Measurements from ENCODE around the gene LRRC4C. TPM values are rescaled to one million over a fixed set of nuclear protein-coding genes. Genes with fewer than 3 reads are reported as not detected.

LRRC4C gene
- total RNA-seq, 1 donor from 2014 or later = 2.1 TPM

DNA sequence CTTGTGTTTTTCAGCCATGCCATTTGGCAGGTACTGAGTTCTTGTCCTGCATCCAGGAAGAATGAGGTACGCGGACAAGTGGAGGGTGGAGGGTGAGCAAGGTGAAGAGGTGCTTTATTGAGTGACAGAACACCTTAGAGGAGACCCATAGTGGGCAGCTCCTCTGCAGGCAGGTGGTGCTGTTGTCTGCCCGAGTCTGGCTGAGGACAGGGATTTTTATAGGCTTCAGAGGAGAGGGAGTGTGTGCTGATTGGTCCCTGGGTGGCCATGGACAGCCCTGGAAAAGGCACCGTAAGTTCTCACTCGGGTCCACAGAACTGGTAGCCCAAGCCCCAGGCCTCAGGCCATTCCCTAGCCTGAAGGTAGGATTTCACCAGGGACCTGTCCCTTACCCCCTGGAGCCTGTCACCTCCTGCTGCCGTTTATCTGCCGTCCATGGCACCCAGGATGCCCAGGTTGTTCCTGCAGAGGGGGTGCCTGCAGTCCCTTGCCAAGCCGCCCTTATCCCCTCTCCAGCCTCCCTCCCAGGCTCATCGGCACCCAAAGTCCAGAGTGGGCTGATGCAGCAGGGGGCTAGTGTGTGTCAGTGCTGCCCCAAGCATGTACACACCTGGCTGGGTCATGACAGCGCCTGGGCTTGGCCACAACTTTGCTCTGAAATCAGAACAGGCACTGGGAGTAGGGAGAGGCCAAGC, 213.6 kb downstream of the LRRC4C start:
- Histone ChIP-seq H3K9ac (ENCODE audit: low read depth in 1 of 3, low read length in 3 of 3) (no peak overlapping the region), H3K4me3 (ENCODE audit: low read length in 3 of 3) (no peak overlapping the region)

DNA sequence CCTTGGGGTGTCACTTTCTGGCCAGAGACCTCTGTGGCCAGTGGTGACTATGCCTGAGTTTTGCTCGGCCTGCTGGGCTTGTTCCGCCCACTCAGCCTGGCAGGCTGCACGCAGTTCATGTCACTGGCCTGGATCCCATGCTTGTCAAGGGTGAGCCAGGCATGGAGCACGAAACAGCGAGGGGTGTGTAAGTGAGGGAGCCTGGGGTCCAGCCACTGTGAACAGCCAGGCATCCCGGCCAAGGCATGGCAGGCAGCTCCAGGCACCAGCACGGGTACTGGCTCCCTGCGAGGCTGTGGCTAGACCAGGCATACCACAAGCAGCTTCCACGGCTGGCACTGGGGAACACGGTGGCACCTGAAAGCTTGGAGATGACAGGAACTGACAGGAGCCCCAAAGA, 214.3 kb downstream of the LRRC4C start:
- no peaks in the 10 kb centered on the region for H3K9me3 ChIP-seq (ENCODE audit: control insufficient read depth in 3 of 3, low read length in 3 of 3)
- H3K9ac ChIP-seq (ENCODE audit: low read depth in 1 of 3, low read length in 3 of 3) = no peak overlapping the region
- H3K27me3 ChIP-seq (ENCODE audit: control insufficient read depth in 3 of 3, insufficient read depth in 3 of 3, low read length in 3 of 3) = no peaks in the 10 kb centered on the region
- no peaks in the 10 kb centered on the region for H3K4me1 ChIP-seq (ENCODE audit: control insufficient read depth in 3 of 3, insufficient read depth in 3 of 3, low read length in 3 of 3)
- no peaks in the 10 kb centered on the region for H3K36me3 ChIP-seq (ENCODE audit: control insufficient read depth in 3 of 3, insufficient read depth in 3 of 3, low read length in 3 of 3)
- H3K27ac ChIP-seq (ENCODE audit: low read depth, low read length) = no peak overlapping the region
- H3K4me3 ChIP-seq (ENCODE audit: low read length in 3 of 3) = no peak overlapping the region

More for the DNA sequence above, 213.6 kb downstream of the LRRC4C start:
- H3K9me3 ChIP-seq (ENCODE audit: control insufficient read depth in 3 of 3, low read length in 3 of 3) = no peaks in the 10 kb centered on the region
- no peaks in the 10 kb centered on the region for H3K4me1 ChIP-seq (ENCODE audit: control insufficient read depth in 3 of 3, insufficient read depth in 3 of 3, low read length in 3 of 3)
- no peaks in the 10 kb centered on the region for H3K36me3 ChIP-seq (ENCODE audit: control insufficient read depth in 3 of 3, insufficient read depth in 3 of 3, low read length in 3 of 3)
- no peaks in the 10 kb centered on the region for H3K27me3 ChIP-seq (ENCODE audit: control insufficient read depth in 3 of 3, insufficient read depth in 3 of 3, low read length in 3 of 3)
- H3K27ac ChIP-seq (ENCODE audit: low read depth, low read length) = no peak overlapping the region

DNA sequence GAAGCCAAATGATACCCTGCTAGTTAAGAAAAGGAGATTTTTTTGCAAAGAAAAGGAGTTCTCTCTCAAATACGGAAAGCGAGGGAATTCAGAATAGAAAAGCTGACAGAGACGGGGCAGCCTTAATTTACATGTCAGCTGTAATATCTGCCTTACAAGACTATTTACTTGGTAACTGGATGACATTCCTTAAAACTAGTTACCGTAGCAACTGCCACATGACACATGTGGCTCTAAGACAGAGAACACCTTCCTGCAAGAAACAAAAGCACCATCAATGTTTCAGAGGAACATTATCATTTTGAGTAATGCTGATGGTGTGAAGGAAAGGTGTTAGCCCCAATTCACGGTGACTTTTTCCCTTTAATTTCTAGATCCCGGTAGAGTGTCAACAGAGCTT, 222.1 kb downstream of the LRRC4C start:
- Histone ChIP-seq H3K36me3 (ENCODE audit: control insufficient read depth in 3 of 3, insufficient read depth in 3 of 3, low read length in 3 of 3) (no peaks in the 10 kb centered on the region), H3K9me3 (ENCODE audit: control insufficient read depth in 3 of 3, low read length in 3 of 3) (no peaks in the 10 kb centered on the region), H3K9ac (ENCODE audit: low read depth in 1 of 3, low read length in 3 of 3) (no peak overlapping the region), H3K27me3 (ENCODE audit: control insufficient read depth in 3 of 3, insufficient read depth in 3 of 3, low read length in 3 of 3) (no peaks in the 10 kb centered on the region), H3K27ac (ENCODE audit: low read depth, low read length) (no peak overlapping the region), H3K4me3 (ENCODE audit: low read length in 3 of 3) (no peak overlapping the region), H3K4me1 (ENCODE audit: control insufficient read depth in 3 of 3, insufficient read depth in 3 of 3, low read length in 3 of 3) (no peaks in the 10 kb centered on the region)

DNA sequence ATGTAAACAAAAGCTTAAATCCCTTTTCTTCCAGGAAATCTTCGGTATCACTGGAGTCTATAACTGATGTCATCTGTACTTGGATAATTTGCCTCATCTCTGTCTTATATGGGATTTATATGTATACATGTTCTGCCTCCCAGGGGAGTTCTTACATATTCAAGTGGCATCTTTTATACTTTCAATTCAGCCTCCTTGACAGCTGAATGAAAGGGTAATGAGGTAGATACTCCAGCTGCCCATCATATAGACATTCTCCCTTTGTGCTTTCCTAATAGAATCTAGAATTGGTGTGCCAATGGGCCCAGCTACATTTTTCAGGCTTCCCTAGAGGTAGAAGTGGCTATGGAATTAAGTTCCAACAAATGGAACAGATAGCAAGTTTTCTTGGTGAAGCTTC, 223.8 kb downstream of the LRRC4C start:
- Histone ChIP-seq H3K4me3 (ENCODE audit: low read length in 3 of 3) (no peak overlapping the region), H3K27me3 (ENCODE audit: control insufficient read depth in 3 of 3, insufficient read depth in 3 of 3, low read length in 3 of 3) (no peaks in the 10 kb centered on the region), H3K36me3 (ENCODE audit: control insufficient read depth in 3 of 3, insufficient read depth in 3 of 3, low read length in 3 of 3) (no peaks in the 10 kb centered on the region), H3K27ac (ENCODE audit: low read depth, low read length) (no peak overlapping the region), H3K9me3 (ENCODE audit: control insufficient read depth in 3 of 3, low read length in 3 of 3) (no peaks in the 10 kb centered on the region), H3K9ac (ENCODE audit: low read depth in 1 of 3, low read length in 3 of 3) (no peak overlapping the region), H3K4me1 (ENCODE audit: control insufficient read depth in 3 of 3, insufficient read depth in 3 of 3, low read length in 3 of 3) (no peaks in the 10 kb centered on the region)

DNA sequence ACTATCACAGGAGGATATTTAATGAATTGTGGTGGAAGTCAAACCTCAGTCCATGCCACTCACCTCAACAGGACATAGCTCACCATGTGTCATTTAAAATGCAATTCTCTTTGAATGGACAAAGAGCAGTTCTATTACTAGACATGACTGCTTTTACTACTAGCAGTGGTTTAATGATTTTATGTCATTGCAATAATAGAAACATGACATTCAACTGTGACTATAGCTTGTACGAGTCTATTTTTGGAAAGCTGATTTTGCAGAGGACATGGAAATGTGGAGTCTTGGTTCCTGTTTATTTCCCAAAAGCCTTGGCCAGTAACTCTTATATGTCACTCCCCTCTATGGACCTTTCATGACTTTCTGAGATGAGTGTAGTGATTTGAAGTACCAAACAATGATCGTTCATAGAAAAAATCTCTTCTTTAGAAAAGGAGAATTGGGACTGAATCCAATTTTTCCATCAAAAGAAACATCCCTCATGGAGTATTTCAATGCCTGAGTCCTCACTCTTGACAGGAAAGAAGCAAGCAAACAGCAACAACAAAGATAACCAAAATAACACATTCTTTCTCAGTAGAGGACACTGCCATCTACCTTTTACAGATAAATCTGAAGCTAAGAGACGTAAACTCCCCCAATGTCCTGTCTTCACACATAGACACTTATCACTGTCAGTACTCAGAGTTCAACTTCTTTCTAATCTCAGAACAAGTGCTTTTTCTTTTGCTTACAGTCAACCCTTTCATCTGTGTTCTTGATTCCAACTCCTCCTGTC, 233.4 kb downstream of the LRRC4C start:
- no peaks in the 10 kb centered on the region for H3K36me3 ChIP-seq (ENCODE audit: control insufficient read depth in 3 of 3, insufficient read depth in 3 of 3, low read length in 3 of 3)
- H3K27ac ChIP-seq (ENCODE audit: low read depth, low read length) = no peak overlapping the region
- no peak overlapping the region for H3K4me3 ChIP-seq (ENCODE audit: low read length in 3 of 3)
- no peaks in the 10 kb centered on the region for H3K9me3 ChIP-seq (ENCODE audit: control insufficient read depth in 3 of 3, low read length in 3 of 3)
- no peak overlapping the region for H3K9ac ChIP-seq (ENCODE audit: low read depth in 1 of 3, low read length in 3 of 3)
- no peaks in the 10 kb centered on the region for H3K4me1 ChIP-seq (ENCODE audit: control insufficient read depth in 3 of 3, insufficient read depth in 3 of 3, low read length in 3 of 3)
- no peaks in the 10 kb centered on the region for H3K27me3 ChIP-seq (ENCODE audit: control insufficient read depth in 3 of 3, insufficient read depth in 3 of 3, low read length in 3 of 3)

DNA sequence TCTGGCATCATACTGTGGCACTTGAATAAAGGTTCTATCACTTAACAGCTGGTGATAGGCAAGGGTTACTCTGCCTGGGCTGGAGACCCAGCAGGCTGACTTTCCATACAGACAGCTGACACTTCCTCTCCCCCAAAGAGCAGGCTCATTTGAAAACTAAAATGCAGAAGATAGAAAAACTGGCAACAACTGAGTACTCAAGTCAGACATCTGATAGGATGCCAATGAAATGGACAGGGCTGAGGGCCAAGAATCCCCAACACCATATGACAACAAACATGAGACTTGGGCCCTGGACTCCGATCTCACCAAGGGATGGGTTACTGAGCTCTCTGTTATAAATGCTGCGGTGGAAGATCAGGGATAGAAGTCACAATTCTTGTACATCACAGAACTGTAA, 237.2 kb downstream of the LRRC4C start:
- Histone ChIP-seq H3K9ac (ENCODE audit: low read depth in 1 of 3, low read length in 3 of 3) (no peak overlapping the region), H3K27me3 (ENCODE audit: control insufficient read depth in 3 of 3, insufficient read depth in 3 of 3, low read length in 3 of 3) (no peaks in the 10 kb centered on the region), H3K27ac (ENCODE audit: low read depth, low read length) (no peak overlapping the region), H3K4me3 (ENCODE audit: low read length in 3 of 3) (no peak overlapping the region), H3K4me1 (ENCODE audit: control insufficient read depth in 3 of 3, insufficient read depth in 3 of 3, low read length in 3 of 3) (no peaks in the 10 kb centered on the region), H3K9me3 (ENCODE audit: control insufficient read depth in 3 of 3, low read length in 3 of 3) (peaks cover 0 to 2% (median 0%) of the 10 kb centered on the region in 3 donors), H3K36me3 (ENCODE audit: control insufficient read depth in 3 of 3, insufficient read depth in 3 of 3, low read length in 3 of 3) (no peaks in the 10 kb centered on the region)

DNA sequence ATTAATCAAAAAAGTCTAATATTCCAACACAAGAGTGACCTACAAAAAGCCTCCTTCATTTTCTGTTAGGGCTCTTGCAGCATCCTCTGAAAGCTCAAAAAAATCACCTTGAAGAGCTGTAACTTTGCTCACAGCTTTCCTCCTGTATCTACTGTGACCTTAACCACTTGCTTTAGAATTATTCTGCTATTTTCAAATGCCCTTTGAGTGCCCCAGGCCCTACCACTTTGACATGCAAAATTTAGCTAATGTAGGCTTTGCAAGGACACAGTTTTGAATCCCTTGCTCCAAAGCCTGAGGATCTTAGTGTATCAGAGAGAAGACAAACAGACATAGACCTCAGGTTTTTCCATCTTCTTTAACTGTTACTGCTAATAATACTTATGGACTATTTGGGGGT, 253.1 kb downstream of the LRRC4C start:
- H3K9me3 ChIP-seq (ENCODE audit: control insufficient read depth in 3 of 3, low read length in 3 of 3) = no peaks in the 10 kb centered on the region
- H3K36me3 ChIP-seq (ENCODE audit: control insufficient read depth in 3 of 3, insufficient read depth in 3 of 3, low read length in 3 of 3) = no peaks in the 10 kb centered on the region
- H3K9ac ChIP-seq (ENCODE audit: low read depth in 1 of 3, low read length in 3 of 3) = no peak overlapping the region
- no peak overlapping the region for H3K4me3 ChIP-seq (ENCODE audit: low read length in 3 of 3)
- no peaks in the 10 kb centered on the region for H3K27me3 ChIP-seq (ENCODE audit: control insufficient read depth in 3 of 3, insufficient read depth in 3 of 3, low read length in 3 of 3)
- no peak overlapping the region for H3K27ac ChIP-seq (ENCODE audit: low read depth, low read length)
- no peaks in the 10 kb centered on the region for H3K4me1 ChIP-seq (ENCODE audit: control insufficient read depth in 3 of 3, insufficient read depth in 3 of 3, low read length in 3 of 3)

DNA sequence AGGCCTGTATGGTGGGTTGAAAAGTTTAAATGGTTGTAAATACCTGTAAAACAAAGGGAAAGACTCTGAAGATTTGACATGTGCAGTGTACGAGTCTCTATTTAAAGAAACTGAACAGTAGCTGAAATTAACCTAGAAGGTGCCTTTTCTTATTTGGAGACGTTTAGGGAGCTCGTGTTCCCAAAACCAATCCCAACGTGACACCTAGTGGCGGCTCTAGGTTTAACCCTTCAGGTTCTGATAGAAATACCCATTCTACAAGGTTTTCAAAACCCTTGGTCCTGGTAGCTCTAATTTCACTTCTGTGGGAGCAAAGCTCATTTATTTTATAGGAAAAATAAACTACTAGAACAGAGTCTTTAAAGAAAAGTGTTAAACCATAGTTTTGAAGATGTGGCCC, 258.3 kb downstream of the LRRC4C start:
- H3K27ac ChIP-seq (ENCODE audit: low read depth, low read length) = no peak overlapping the region
- no peaks in the 10 kb centered on the region for H3K4me1 ChIP-seq (ENCODE audit: control insufficient read depth in 3 of 3, insufficient read depth in 3 of 3, low read length in 3 of 3)
- no peak overlapping the region for H3K4me3 ChIP-seq (ENCODE audit: low read length in 3 of 3)
- H3K9me3 ChIP-seq (ENCODE audit: control insufficient read depth in 3 of 3, low read length in 3 of 3) = no peaks in the 10 kb centered on the region
- H3K27me3 ChIP-seq (ENCODE audit: control insufficient read depth in 3 of 3, insufficient read depth in 3 of 3, low read length in 3 of 3) = no peaks in the 10 kb centered on the region
- H3K36me3 ChIP-seq (ENCODE audit: control insufficient read depth in 3 of 3, insufficient read depth in 3 of 3, low read length in 3 of 3) = no peaks in the 10 kb centered on the region
- H3K9ac ChIP-seq (ENCODE audit: low read depth in 1 of 3, low read length in 3 of 3) = no peak overlapping the region

DNA sequence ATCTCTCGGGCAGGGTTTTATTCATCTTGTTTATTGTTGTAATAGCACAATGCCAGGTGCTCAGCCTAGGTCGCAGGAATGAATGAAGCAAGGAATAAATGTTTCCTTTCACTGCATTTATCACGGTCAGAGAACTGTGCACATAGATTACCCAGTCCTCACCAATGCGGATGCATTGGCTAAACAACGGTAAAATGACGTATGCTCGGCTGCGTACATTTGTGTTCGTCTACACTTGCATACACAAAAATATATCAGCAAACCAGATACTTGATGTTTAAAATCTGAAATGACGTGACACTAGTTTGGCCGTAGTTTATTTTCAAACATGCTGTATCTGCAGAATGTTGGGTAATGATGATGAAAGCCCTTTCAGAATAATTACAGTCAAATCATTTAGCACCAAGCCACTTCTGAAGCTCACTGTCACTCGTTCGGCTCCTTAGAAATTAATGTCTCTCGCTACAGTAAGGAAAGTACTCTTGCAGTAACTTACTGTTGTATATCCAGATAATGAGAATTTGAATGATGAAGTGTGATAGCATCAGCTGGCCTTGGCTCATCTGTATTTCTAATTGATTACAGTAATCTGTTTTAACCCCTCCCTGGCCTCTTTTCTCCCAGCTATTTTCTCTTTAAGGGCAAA, 268.9 kb downstream of the LRRC4C start:
- H3K27me3 ChIP-seq (ENCODE audit: control insufficient read depth in 3 of 3, insufficient read depth in 3 of 3, low read length in 3 of 3) = no peaks in the 10 kb centered on the region
- no peaks in the 10 kb centered on the region for H3K4me1 ChIP-seq (ENCODE audit: control insufficient read depth in 3 of 3, insufficient read depth in 3 of 3, low read length in 3 of 3)
- H3K9ac ChIP-seq (ENCODE audit: low read depth in 1 of 3, low read length in 3 of 3) = no peak overlapping the region

More for the DNA sequence above, 268.9 kb downstream of the LRRC4C start:
- Histone ChIP-seq H3K27ac (ENCODE audit: low read depth, low read length) (no peak overlapping the region), H3K36me3 (ENCODE audit: control insufficient read depth in 3 of 3, insufficient read depth in 3 of 3, low read length in 3 of 3) (no peaks in the 10 kb centered on the region), H3K4me3 (ENCODE audit: low read length in 3 of 3) (no peak overlapping the region), H3K9me3 (ENCODE audit: control insufficient read depth in 3 of 3, low read length in 3 of 3) (peaks cover 0 to 5% (median 0%) of the 10 kb centered on the region in 3 donors)
